HG02970 (cell line): Measurements from ENCODE around the gene KATNAL2.
A peak's percentile ranks its signal among the peaks of the same experiment; 100 is the strongest.

Source experiments
- ATAC-seq: cut with Tn5 transposase; IDR thresholded peaks from one replicate; pipeline ENCODE4 v1.9.1; 2021; ENCODE audit warnings: mild to moderate bottlenecking, moderate library complexity, moderate number of reproducible peaks; ENCODE audit not compliant: unreplicated experiment, low FRiP score

KATNAL2 gene

DNA sequence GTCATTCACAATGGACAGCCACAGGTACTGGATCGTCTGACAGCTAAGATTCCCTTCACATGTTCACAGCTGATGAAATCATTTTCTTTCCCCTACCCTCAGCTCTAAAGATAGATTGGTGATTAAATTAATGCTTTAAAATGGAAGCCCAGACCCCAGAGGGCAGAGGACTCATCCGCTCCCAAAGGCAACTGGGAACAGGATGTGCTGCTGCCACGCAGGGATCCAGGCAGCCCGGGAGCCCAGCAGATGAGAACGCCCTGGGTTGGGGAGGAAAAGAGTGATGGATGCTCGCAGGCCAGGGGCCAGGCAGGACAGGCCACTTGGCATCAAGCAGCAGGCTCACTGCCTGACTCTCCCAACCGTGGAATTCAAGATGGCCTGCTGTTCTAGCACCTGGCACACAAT lies 191.6 kb downstream of the KATNAL2 start:
- no peak for ATAC-seq

DNA sequence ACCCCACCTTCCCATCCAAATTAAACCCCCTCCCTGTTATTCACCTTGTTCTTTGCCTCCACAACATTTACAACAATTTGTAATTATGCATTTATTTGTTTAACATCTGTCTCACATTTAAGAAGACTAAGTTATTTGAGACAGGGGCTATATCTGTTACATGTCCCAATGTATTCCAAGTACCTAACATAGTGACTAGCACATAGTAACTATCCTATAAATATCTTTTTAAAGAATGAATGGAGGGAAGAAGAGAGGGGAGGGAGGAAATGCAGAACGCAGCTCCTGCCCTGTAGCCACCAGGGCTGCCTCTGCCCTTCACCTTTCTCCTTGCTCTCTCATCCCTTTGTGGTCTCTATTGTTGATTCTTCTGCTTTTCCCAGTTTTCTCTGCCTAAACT lies 192.3 kb downstream of the KATNAL2 start:
- no peak for ATAC-seq

DNA sequence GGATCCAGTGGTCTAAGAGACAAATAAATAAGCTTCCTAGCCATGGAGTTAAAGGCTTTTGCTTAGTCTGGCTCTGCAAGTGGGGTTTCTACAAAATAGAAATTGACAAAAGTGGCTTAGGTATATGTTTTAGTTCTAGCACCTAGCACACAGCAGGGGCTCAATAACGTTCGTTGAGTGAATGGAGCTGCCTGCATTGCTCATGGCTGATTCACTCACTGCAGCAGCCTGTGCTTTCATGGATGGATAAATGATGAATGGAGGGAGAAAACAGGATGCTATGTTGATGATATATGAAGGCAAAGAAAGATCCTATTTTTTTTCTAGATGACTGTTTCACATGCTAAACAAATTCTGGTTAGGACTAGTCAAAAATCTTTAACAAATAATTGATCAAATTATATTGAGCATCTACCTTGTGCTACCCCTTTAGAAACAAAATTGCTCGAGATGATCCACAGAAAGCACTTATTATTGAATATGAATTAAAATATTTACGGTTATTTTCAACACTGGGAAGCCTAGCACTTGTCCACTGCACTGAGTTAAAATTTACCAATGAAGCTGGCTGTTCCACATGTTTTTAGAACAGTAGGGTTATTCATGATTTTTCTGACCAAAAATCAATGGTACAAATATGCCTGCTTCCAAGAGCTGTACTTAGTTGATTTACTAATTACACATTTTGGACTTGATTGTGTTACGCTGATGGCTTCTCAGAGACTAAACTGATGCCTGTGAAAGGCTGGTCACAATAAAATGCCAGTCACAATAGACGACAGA lies 193.3 kb downstream of the KATNAL2 start:
- ATAC-seq, result no peak

DNA sequence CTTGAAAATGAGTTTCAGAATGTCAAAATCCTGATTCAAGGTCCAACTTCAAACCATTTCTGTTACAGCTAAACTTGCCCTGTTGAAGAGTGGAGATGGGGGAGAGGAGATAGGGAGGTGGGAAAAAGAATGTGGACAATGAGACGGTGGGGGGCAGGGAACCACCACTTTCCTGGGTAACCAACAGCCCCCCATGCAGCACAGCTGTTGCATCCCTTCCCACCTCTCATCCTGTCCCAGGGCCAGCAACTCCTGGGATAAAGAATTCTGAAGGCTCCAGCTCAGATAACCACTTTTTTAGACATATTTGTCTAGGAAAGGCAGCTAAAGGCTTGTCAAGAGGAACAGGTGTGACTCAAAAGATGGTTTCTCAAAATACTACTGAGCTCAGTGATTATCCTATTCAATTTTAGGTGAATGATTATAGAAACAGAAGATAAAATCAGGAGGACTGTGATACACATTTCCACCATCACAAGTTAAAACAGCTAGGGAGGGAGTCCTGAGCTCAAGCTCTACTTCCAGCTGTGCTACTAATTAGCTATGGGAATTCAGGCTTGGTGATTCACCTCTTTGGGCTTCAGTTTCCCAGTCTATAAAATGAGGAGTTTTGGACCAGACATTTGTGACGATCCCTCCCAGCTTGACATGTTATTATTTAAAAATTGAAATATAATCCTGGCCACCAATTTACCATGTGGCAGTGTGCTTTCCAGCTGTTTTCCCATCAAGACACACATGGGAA lies 196.6 kb downstream of the KATNAL2 start:
- ATAC-seq, result no peak

DNA sequence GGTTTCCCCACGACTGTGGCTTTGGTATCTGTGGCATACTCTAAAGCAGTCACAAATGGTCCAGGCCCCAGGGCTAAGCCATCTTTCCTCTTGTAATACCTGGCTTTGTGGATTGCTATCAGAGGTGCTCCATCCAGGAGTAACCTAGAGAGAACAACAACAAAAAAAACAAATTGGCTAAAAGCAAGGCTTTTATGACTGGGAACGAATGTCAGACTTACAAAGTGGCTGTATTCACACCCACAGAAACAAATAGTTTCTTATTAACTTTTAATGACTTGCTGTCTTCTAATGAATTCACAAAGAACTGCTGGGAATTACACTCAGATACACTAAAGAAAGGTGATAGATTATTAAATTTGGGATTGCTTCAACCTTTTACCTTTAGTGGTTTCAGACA lies 197.8 kb downstream of the KATNAL2 start:
- ATAC-seq, result no peak

DNA sequence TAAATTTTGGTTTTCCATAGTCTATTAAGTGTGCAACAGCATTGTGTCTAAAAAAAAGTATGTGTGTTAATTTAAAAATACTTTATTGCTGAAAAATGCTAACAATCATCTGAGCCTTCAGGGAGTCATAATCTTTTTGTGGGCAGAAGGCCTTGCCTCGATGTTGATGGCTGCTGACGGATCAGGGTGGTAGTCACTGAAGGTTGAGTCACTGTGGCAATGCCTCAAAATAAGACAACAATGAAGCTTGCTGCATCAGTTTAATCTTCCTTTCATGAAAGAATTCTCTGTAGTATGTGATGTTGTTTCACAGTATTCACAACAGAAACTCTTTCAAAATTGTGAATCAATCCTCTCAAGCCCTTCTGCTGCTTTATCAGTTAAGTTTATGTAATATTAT lies 201.6 kb downstream of the KATNAL2 start:
- no peak for ATAC-seq

- no peak for ATAC-seq
Observed at GRCh38 chr18:47120428-47120827, 203.0 kb downstream of the KATNAL2 start.

- ATAC-seq, result no peak
Observed at GRCh38 chr18:47121146-47121545, 203.7 kb downstream of the KATNAL2 start.

DNA sequence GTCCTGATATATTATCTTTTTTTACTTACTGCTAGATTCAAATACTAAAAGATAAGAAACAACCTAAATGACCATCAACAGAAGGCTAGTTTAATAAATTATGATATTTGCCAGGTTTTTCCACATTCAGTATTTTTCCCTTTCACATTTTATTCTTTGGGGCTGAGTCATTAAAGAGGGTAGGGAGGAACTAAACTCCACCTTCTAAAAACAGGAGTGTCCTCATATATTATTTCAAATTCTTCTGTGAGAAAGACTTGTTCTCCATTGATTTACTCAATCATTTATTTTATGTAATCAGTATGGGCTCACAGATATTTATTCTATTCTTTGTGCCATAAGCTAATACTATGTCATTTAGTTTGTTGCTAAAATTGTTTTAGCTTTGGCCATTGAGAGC lies 223.9 kb downstream of the KATNAL2 start:
- no peak for ATAC-seq

DNA sequence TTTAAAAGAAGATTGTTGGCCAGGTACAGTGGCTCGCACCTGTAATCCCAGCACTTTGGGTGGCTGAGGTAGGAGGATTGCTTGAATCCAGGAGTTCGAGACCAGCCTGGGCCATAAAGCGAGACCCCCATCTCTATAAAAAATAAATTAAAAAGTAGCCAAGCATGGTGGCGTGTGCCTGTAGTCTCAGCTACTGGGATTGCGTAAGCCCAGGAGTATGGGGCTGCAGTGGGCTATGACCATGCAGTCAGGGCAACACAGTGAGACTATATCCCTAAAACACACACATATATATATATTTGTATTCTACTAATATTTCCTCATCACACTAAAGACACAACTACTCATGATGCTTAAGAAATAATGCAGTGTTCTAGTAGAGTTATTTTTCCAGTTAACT lies 225.8 kb downstream of the KATNAL2 start:
- ATAC-seq, result no peak

DNA sequence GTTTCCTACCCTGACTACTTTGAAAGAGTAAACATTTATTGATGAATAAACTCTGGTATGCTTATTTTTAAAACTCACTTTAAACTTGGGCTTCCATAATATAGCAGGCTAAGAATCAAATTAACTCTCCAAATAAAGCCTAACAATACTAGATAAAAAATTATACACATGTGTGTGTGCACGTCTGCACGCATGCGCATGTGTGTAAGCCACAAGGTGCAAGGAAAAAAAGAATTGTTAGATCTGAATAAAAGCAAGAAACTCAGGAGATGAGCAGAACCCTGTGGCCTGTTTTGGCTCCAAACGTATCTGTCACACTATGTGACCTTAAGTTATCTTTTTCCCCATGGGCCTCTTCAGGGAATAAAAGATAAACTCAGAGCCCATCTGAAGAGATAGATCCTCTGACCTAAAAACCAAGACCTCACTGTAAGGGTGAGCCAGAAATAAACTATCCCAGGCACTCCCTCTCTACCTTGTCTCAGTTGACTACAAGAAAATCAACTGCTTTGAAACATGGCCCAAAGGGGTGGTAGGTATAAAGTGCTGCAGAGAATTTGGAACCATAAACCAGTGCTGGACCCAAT lies 226.6 kb downstream of the KATNAL2 start:
- ATAC-seq, result no peak

GRCh38 chr18:47146206-47146605 lies 228.8 kb downstream of the KATNAL2 start:
- no peak for ATAC-seq

GRCh38 chr18:47149457-47150028 lies 232.1 kb downstream of the KATNAL2 start:
- ATAC-seq, result no peak

GRCh38 chr18:47150029-47150823 lies 232.8 kb downstream of the KATNAL2 start, which contains the start of gene HDHD2:
Gene HDHD2 (minus strand): TSS chr18:47150500. CDS start chr18:47136439, 14,061 bp downstream.
- peak; percentile 83 for ATAC-seq

DNA sequence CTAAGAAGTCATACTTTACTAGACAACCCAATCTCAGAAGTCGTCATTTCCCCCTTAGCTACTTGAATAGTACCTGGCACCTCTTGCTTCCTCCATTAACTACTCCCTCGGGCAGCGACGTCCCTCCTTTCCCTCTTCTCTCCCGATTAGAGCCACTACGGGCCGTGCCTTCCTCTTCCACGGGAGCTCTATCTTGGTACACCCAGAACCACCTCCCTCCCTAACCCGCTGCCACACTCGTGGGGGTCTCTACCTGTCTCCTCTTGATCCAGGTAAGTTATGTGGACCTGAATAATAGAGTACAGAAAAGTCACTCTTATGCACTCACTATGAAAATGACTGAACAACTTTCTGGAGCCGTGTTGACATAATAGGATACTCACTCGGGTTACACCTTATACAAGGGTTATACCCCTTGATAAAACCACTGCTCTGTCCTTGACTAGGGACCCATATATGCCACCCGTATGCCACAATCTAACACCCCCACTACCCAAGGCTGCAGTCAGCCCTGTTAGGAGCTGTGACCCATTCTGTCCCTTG lies 233.5 kb downstream of the KATNAL2 start:
- ATAC-seq, result peak; percentile 3

- ATAC-seq, result no peak
Observed at GRCh38 chr18:47151439-47151838, 234.0 kb downstream of the KATNAL2 start.
